HepG2 (cell line): Measurements from ENCODE around the gene PTPRD. TPM values are rescaled to one million over a fixed set of nuclear protein-coding genes. Genes with fewer than 3 reads are reported as not detected.

ENCODE experiments used
- ATAC-seq: fragments of 200-7000 bp; cut with Tn5 transposase; 3 replicates; pipeline ENCODE4 v1.9.1; 2020; ENCODE audit warnings: mild to moderate bottlenecking, moderate library complexity
- BruUV-seq: library from RNA; stranded (reverse); fragments of 400-500 nt; replicated peaks from 2 replicates; lab custom pipeline; 2021; lab: Mats Ljungman, UMichigan
- CTCF ChIA-PET: fragments of 300-600 bp; formaldehyde crosslinking; extraction: SDS; loops from one replicate; lab custom pipeline; 2021; ENCODE audit warnings: low total read pairs, inconsistent platforms, low intra/inter-chr PET ratio; lab: Yijun Ruan, JAX
- POLR2A ChIA-PET: fragments of 350-600 bp; sonication (Branson Sonifier 250); formaldehyde crosslinking; loops from one replicate; lab custom pipeline; 2020; ENCODE audit warnings: antibody characterized with exemption, inconsistent platforms; lab: Yijun Ruan, JAX
- DNase-seq: peaks from one replicate; pipeline ENCODE4 v3.0.0-alpha.2; 2015; ENCODE audit warnings: low spot score
- FAIRE-seq: peaks from 3 replicates; lab custom pipeline; 2011; peaks lifted over from hg19 to GRCh38; lab: Jason Lieb, UNC
- H2AFZ ChIP-seq: one replicate; pipeline ENCODE4 v1.6.1; 2011; ENCODE audit warnings: low read length, inconsistent platforms
- H3K27ac ChIP-seq: fragments of 300-600 bp; 3 replicates; pipeline ENCODE4 v1.8.0; 2011; ENCODE audit warnings: mixed run types, mild to moderate bottlenecking, mixed read lengths, low read length, inconsistent platforms; ENCODE audit not compliant: insufficient read depth; ENCODE audit errors: extremely low read length
- H3K27me3 ChIP-seq, 2 experiments: fragments of 200-600 bp in 1 of 2; 2 replicates in 1 of 2; 3 replicates in 1 of 2; pipeline versions ENCODE4 v1.6.0 to v1.8.0; 2011; ENCODE audit warnings: low read length in 2 of 2, mild to moderate bottlenecking in 2 of 2, moderate library complexity in 2 of 2, inconsistent platforms in 1 of 2; ENCODE audit not compliant: insufficient read depth in 2 of 2, control insufficient read depth in 1 of 2
- H3K36me3 ChIP-seq, 2 experiments: fragments of 200-600 bp in 1 of 2; replicated peaks in 1 of 2; 2 replicates in 1 of 2; 3 replicates in 1 of 2; pipeline versions ENCODE4 v1.5.1 to v1.8.0; 2011; ENCODE audit warnings: low read length in 2 of 2, inconsistent platforms in 1 of 2; ENCODE audit not compliant: insufficient read depth in 2 of 2, control insufficient read depth in 1 of 2
- H3K4me1 ChIP-seq: 2 replicates; pipeline ENCODE4 v1.5.1; 2012; ENCODE audit warnings: low read length, inconsistent platforms; ENCODE audit not compliant: insufficient read depth
- H3K4me2 ChIP-seq: 2 replicates; pipeline ENCODE4 v1.6.0; 2011; ENCODE audit warnings: low read depth, low read length, inconsistent platforms
- H3K4me3 ChIP-seq, 3 experiments: fragments of 200-600 bp in 1 of 3; sonication (generic), shearing (Covaris generic) in 1 of 3; replicated peaks in 1 of 3; 2 replicates each; pipeline ENCODE4 v1.5.1; 2011 to 2016; ENCODE audit warnings: low read length in 3 of 3, inconsistent platforms in 2 of 3, low read depth in 2 of 3, mild to moderate bottlenecking in 2 of 3, control low read depth in 1 of 3, mixed read lengths in 1 of 3; ENCODE audit not compliant: insufficient read depth in 1 of 3
- H3K79me2 ChIP-seq: one replicate; pipeline ENCODE4 v1.6.1; 2011; ENCODE audit warnings: low read length, inconsistent platforms; ENCODE audit not compliant: insufficient read depth
- H3K9ac ChIP-seq: 2 replicates; pipeline ENCODE4 v1.6.0; 2011; ENCODE audit warnings: mild to moderate bottlenecking, low read depth, low read length, inconsistent platforms; ENCODE audit not compliant: insufficient read depth
- H3K9me3 ChIP-seq: 2 replicates; pipeline ENCODE4 v1.5.1; 2012; ENCODE audit warnings: mild to moderate bottlenecking, low read length
- H4K20me1 ChIP-seq: 2 replicates; pipeline ENCODE4 v1.6.0; 2011; ENCODE audit warnings: inconsistent platforms, mild to moderate bottlenecking, low read length, moderate library complexity; ENCODE audit not compliant: insufficient read depth
- HCFC1 ChIP-seq: fragments of 150-350 bp; IDR thresholded peaks from 2 replicates; pipeline ENCODE4 v1.6.1; 2014; ENCODE audit warnings: low read depth, low read length
- HNRNPH1 ChIP-seq: fragments of 200-400 bp; formaldehyde crosslinking; optimal IDR thresholded peaks from 2 replicates; pipeline ENCODE3; 2017; ENCODE audit warnings: mild to moderate bottlenecking, low read depth, low read length
- HOMEZ ChIP-seq: IDR thresholded peaks from 2 replicates; pipeline ENCODE4 v1.6.1; 2016; ENCODE audit warnings: low read depth
- KAT2B ChIP-seq: fragments of 150-350 bp; IDR thresholded peaks from 2 replicates; pipeline ENCODE4 v1.6.1; 2014; ENCODE audit warnings: low read depth, low read length, borderline replicate concordance
- RNF2 ChIP-seq: fragments of 450-650 bp; conservative IDR thresholded peaks from 2 replicates; pipeline ENCODE4 v1.6.1; 2016; ENCODE audit warnings: low read depth
- TBX2 ChIP-seq: sonication (generic); formaldehyde crosslinking; IDR thresholded peaks from 2 replicates; pipeline ENCODE4 v1.5.0; 2020; ENCODE audit warnings: missing genetic modification reagents, mild to moderate bottlenecking, borderline replicate concordance
- TFE3 ChIP-seq: IDR thresholded peaks from 2 replicates; pipeline ENCODE4 v1.6.1; 2016
- TMF1 ChIP-seq: sonication (generic); formaldehyde crosslinking; IDR thresholded peaks from 2 replicates; pipeline ENCODE4 v1.8.1; 2022; ENCODE audit warnings: low read depth, missing genetic modification reagents
- ZFAT ChIP-seq: sonication (generic); formaldehyde crosslinking; conservative IDR thresholded peaks from 2 replicates; pipeline ENCODE4 v1.8.1; 2023; ENCODE audit warnings: missing genetic modification reagents, inconsistent platforms
- ZGPAT ChIP-seq: IDR thresholded peaks from 2 replicates; pipeline ENCODE4 v1.6.1; 2016; ENCODE audit warnings: mild to moderate bottlenecking
- ZNF230 ChIP-seq: sonication (generic); formaldehyde crosslinking; IDR thresholded peaks from 2 replicates; pipeline ENCODE4 v1.4.0; 2020; ENCODE audit warnings: mild to moderate bottlenecking, missing genetic modification reagents
- ZNF317 ChIP-seq: sonication (generic); formaldehyde crosslinking; IDR thresholded peaks from 2 replicates; pipeline ENCODE4 v1.5.0; 2020; ENCODE audit warnings: mild to moderate bottlenecking, missing genetic modification reagents
- in situ Hi-C: cut with HindIII; loops from 2 replicates; pipeline ENCODE4 v1.10.0; 2017; ENCODE audit warnings: low pct_unique_long_range_greater_than_20kb; ENCODE audit not compliant: extremely low pct_ligation_motif_present
- intact Hi-C: fragments of 100-400 bp; cut with micrococcal nuclease; formaldehyde crosslinking; loops from one replicate; pipeline ENCODE4 v1.10.0; 2022; ENCODE audit not compliant: unreplicated experiment
- polyA plus RNA-seq, 8 experiments: library from polyadenylated mRNA; depleted of rRNA in 3 of 8; stranded (reverse) in 7 of 8; unstranded in 1 of 8; fragments of >200 nt; fragmentation: Illumina TruSeq in 4 of 8; extraction: Trizol in 4 of 8; gene quantifications; 2 replicates each; pipeline versions ENCODE4 v1.2.1 to v1.2.3, GENCODE V29; 2011 to 2016; ENCODE audit warnings: low read depth in 4 of 8, missing spikeins in 1 of 8, mixed read lengths in 1 of 8; ENCODE audit not compliant: insufficient read depth in 1 of 8
- total RNA-seq, 5 experiments: library from RNA; depleted of rRNA; stranded (reverse); fragments of >200 nt; fragmentation: Illumina TruSeq; extraction: Trizol; gene quantifications; 2 replicates each; pipeline ENCODE4 v1.2.3, GENCODE V29; 2016; ENCODE audit warnings: low read depth in 1 of 5
- TF ChIP-seq, protein P1 (sequence below): sonication (generic); formaldehyde crosslinking; IDR thresholded peaks from 2 replicates; pipeline ENCODE4 v1.9.0; 2022; ENCODE audit warnings: missing genetic modification reagents, mild to moderate bottlenecking, borderline replicate concordance

The PTPRD gene
- total and polyA plus RNA-seq, 2 of the 13 experiments (the other 11 are each of a cell fraction or from before 2014, with no cell fraction given): 0.05 TPM; not detected in 1

DNA sequence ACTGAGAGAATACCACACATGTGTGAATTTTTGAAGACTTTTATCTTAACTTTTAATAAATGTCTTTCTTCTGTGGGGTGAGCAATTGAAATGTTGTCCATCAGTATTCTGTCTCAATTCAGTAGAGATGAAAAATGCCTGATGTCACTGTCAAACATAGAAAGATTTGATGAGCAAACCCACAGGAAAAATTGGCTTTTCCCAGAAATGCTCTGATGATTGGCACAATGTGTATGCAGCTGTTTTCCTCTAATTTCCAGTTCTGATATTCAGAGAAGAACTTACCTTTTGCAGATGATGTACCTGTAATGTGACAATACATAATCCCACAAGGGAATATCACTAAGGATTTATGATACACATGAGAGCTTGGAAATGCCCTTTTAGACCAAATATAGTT lies 340.0 kb downstream of the PTPRD start:
- ChIA-PET POLR2A (no interaction called here), CTCF (no interaction called here)
- no peak overlapping the region for H3K9ac ChIP-seq
- DNase-seq: no peak
- H3K27me3 ChIP-seq: no peaks in the 10 kb centered on the region
- intact Hi-C loops (no loop called here), in situ Hi-C loops (no loop called here)
- H3K36me3 ChIP-seq: no peaks in the 10 kb centered on the region
- no peak overlapping the region for H3K27ac ChIP-seq
- no TSS peak for BruUV-seq
- no peak for TF ChIP-seq HNRNPH1
- no peak for TF ChIP-seq HOMEZ (CRISPR knock-in tag)
- no peak for TF ChIP-seq KAT2B
- no peak for TF ChIP-seq ZGPAT (CRISPR knock-in tag)
- no peak for TF ChIP-seq TMF1 (CRISPR knock-in tag)
- TF ChIP-seq TFE3 (CRISPR knock-in tag): no peak
- no peak for TF ChIP-seq RNF2
- TF ChIP-seq ZNF230: no peak
- TF ChIP-seq, protein P1, sequence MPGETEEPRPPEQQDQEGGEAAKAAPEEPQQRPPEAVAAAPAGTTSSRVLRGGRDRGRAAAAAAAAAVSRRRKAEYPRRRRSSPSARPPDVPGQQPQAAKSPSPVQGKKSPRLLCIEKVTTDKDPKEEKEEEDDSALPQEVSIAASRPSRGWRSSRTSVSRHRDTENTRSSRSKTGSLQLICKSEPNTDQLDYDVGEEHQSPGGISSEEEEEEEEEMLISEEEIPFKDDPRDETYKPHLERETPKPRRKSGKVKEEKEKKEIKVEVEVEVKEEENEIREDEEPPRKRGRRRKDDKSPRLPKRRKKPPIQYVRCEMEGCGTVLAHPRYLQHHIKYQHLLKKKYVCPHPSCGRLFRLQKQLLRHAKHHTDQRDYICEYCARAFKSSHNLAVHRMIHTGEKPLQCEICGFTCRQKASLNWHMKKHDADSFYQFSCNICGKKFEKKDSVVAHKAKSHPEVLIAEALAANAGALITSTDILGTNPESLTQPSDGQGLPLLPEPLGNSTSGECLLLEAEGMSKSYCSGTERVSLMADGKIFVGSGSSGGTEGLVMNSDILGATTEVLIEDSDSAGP: no peak
- no peak for TF ChIP-seq ZNF317 (CRISPR knock-in tag)
- TF ChIP-seq TBX2 (CRISPR knock-in tag): no peak
- TF ChIP-seq HCFC1: no peak
- no peak for TF ChIP-seq ZFAT (CRISPR knock-in tag)
- no peak for FAIRE-seq
- H3K4me3 ChIP-seq: no peak overlapping the region
- H2AFZ ChIP-seq: no peak overlapping the region
- H4K20me1 ChIP-seq: no peaks in the 10 kb centered on the region
- H3K79me2 ChIP-seq: no peaks in the 10 kb centered on the region
- no peak for ATAC-seq
- no peaks in the 10 kb centered on the region for H3K9me3 ChIP-seq
- H3K4me2 ChIP-seq: no peak overlapping the region
- H3K4me1 ChIP-seq: no peaks in the 10 kb centered on the region
